Lower leg skin (tissue), 3 donors: ENCODE data around the gene CD207.

ENCODE experiments used
- POLR2A ChIP-seq, 2 donors: fragments of 450-650 bp; IDR thresholded peaks; one replicate each; pipeline ENCODE4 v1.6.1; 2016 to 2017; ENCODE audit warnings: antibody characterized with exemption in 2 of 2, mild to moderate bottlenecking in 1 of 2, moderate library complexity in 1 of 2
- TF ChIP-seq, protein P1 (sequence below), 3 donors: fragments of 450-650 bp; IDR thresholded peaks; one replicate each; pipeline ENCODE4 v1.5.1; 2016; ENCODE audit warnings: antibody characterized with exemption in 3 of 3, mild to moderate bottlenecking in 3 of 3, moderate library complexity in 2 of 3

DNA sequence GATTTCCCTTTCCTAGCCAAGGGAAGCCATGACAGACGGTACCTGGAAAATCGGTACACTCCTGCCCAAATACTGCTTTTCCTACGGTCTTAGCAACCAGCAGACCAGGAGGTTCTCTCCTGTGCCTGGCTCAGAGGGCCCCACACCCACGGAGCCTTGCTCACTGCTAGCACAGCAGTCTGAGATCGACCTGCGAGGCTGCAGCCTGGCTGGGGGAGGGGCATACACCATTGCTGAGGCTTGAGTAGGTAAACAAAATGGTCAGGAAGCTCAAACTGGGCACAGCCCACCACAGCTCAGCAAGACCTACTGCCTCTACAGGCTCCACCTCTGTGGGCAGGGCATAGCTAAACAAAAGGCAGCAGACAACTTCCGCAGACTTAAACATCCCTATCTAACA is 6.8 kb upstream of the CD207 start:
- TF ChIP-seq, protein P1, sequence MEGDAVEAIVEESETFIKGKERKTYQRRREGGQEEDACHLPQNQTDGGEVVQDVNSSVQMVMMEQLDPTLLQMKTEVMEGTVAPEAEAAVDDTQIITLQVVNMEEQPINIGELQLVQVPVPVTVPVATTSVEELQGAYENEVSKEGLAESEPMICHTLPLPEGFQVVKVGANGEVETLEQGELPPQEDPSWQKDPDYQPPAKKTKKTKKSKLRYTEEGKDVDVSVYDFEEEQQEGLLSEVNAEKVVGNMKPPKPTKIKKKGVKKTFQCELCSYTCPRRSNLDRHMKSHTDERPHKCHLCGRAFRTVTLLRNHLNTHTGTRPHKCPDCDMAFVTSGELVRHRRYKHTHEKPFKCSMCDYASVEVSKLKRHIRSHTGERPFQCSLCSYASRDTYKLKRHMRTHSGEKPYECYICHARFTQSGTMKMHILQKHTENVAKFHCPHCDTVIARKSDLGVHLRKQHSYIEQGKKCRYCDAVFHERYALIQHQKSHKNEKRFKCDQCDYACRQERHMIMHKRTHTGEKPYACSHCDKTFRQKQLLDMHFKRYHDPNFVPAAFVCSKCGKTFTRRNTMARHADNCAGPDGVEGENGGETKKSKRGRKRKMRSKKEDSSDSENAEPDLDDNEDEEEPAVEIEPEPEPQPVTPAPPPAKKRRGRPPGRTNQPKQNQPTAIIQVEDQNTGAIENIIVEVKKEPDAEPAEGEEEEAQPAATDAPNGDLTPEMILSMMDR (IDR thresholded peaks at IDR 0.05): no peak
- TF ChIP-seq POLR2A (IDR thresholded peaks at IDR 0.05): no peak
